Activated CD4-positive, alpha-beta T cell treated with anti-CD3 and anti-CD28 coated beads, Interleukin-2, Interleukin-4, amounts not matched to agents 100 ng/mL and 50 ng/mL, durations not matched to agents 16 hours and 8 hours (primary cell): ENCODE data around the gene UVRAG.

Experiments used
- DNase-seq: peaks from one replicate; pipeline ENCODE4 v3.0.0-alpha.2; 2020; ENCODE audit warnings: low spot score

The UVRAG gene

DNA sequence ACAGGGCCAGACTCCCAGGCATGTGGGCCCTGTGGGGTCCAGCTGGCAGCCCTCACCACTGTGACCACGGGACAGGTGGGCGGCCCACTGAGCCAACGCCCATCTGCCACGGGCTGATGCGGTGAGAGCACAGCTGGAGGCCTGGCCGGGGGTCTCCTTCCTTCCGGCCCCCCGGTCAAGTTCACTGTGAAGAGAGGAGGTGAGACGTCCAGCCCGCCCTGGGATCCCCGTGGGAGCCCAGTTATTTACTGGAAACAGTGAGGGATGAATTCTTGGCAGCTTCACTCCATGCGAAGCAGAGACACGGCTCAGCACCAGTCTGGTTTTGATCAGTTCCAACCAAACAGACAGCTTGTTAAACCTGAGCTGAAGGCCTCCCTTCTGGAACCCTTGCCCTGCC is 352.6 kb downstream of the UVRAG start:
- DNase-seq, result no peak

- no peak for DNase-seq
These were observed 354.5 kb downstream of the UVRAG start for GRCh38 chr11:76169473-76169896.

GRCh38 chr11:76170468-76170867 is 355.5 kb downstream of the UVRAG start:
- no peak for DNase-seq

GRCh38 chr11:76172583-76172982 is 357.6 kb downstream of the UVRAG start:
- no peak for DNase-seq

DNA sequence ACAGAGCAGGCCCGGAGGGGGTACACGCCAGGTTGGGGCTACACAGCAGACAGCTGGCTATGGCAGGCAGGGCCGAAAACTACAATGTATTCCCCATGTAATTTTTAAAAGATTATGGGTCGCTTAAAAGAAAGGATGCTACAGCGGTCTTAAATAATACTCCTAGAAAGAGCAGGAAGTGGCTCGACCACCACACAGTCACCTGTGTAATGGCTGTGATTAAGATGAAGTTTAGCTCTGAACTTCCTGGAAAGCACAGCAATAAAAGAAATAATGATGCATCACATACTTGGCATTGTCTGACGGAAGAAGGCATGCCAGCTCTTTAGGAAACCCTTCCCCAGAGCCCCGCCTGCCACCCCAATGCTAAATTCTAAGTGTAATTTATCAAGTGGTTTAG is 358.7 kb downstream of the UVRAG start:
- no peak for DNase-seq

DNA sequence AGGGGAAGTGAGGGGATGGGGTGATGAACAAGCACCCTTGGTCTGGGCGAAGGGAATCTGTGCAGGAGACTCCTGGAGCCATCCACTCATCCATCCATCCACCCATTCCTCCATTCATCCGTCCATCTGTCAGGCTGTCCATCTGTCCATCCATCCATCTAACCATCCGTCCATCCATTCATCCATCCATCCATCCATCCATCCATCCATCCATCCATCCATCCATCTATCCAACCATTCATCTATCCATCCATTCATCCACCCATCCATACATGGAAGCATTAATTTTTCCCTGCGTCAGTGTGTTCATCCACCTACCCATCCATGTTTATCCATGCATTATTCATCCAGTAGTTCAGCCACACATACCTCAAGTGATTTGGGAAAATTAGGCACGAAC is 359.3 kb downstream of the UVRAG start:
- DNase-seq, result no peak

- no peak for DNase-seq
These were observed 360.8 kb downstream of the UVRAG start for GRCh38 chr11:76175783-76176182.

GRCh38 chr11:76176463-76176862 is 361.5 kb downstream of the UVRAG start:
- DNase-seq, result no peak

- DNase-seq, result no peak
These were observed 362.3 kb downstream of the UVRAG start for GRCh38 chr11:76177250-76177686.

DNA sequence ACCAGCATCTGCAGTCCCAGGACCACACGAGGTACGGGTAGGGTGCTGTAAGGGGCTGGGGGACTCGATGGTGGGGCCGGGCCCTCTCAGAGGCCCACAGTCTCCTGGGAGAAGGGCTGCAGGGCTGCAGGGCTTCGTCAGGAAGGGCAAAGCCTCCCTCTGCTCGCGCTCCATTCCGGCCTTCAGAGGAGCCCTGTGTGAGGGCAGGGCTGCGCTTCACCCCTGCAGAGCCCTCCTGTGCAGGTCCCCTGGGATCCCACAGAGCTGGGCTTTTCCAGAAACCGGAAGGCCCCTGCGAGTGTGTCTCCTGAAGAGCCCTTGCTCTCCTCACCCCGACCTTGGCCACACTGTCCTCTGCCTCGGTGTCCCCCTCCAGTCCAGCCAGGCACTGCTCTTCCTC is 364.1 kb downstream of the UVRAG start:
- no peak for DNase-seq

GRCh38 chr11:76181371-76181770 is 366.4 kb downstream of the UVRAG start:
- no peak for DNase-seq

- no peak for DNase-seq
These were observed 369.6 kb downstream of the UVRAG start for GRCh38 chr11:76184551-76184993.

DNA sequence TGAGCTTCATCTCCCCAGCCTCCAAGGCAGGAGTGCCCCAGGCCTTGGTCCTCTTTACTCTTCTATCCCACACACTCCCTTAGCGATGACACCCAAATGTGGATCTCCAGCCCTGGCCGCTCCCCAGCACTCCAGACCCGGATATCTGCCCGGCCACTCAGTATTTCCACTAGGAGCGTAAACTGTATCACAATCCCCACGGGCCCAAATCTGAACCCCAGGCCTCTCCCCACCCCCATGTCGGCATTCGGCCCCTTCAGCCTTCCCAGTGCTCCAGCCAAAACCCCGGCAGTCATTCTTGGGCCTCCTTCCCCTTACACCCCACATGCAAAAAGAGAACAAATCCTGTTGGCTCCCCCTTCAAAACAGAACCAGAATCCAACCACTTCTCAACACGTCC is 370.5 kb downstream of the UVRAG start:
- no peak for DNase-seq

- no peak for DNase-seq
These were observed 371.0 kb downstream of the UVRAG start for GRCh38 chr11:76185931-76186401.

DNA sequence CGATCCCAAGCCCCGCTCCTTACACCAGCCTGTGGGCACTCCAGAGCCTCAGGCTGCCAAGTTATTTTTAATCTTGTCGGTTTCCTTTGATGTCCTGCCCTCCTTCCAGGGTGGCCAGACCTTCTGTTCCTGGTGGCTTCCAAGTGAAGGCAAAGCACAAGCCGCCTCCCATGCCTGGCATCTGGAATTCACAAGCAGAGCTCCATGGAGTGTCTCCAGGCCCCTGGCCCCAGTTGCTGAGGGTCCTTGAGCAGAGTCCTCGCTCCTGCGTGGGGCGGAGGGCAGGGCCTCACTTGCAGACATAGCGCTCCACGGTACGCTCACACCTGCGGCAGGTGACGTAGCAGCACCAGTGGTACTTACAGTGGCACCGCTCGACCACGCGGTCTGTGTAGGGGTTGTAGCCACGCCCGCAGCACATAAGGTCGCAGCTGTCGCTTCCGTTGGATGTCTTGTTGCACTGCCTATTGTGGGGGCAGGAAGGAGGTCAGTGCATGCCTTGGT is 371.8 kb downstream of the UVRAG start:
- DNase-seq, result no peak

DNA sequence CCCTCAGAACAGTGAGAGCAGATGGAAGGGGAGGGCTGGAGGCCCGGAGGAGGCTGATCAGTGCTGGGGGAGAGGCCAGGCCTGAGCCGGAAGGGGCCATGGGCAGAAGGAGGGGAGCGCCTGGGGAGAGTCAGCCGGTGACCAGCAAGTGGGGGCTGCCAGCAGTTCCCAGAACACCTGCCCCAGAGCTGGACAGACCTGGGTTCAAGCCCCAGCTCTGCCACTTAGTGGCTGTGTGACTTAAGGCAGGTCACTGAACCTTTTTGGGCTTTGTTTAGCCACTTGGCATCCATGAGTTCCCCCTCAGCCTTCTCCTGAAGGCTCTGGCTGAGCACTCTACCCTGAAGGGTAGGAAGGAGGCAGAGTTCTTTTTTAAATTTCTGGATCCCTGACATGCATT is 373.9 kb downstream of the UVRAG start:
- no peak for DNase-seq

DNA sequence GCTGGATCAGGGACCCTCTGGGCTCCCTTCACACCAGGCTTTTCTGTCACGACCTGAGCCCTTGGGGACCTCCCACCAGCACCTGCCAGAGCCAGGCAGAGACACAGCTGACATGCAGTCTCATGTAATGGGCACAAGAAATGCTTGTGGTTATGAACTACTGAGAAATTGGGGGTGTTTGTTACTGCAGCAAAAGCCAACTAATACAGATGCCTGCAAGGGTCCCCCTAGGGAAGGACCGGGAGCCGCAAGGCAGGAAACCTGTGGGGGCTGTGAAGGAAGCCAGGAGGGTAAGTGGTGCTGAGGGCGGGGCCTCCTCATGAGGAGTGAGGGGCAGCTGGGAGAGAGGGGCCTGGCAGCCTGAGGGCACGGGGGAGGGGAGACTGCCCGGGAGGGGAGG is 374.7 kb downstream of the UVRAG start:
- no peak for DNase-seq

DNA sequence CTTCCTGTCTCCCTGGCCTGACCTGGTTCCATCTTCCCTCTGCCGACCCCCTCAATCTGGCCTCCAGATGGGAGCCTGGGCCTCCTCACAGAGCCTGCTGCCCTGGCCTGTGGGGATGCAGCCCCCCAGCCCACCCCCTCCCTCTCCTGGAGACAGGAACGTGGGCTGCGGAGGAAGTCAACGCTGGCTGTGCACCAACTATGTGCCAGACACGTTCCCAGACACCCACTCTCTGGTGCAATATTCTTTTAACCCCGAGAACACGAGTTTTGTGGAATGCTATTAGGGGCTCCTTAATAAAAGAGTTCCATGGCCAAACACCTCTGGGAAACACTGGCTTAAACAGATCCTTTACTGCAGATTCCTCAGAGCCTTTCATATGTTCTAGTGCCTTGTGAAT is 375.4 kb downstream of the UVRAG start:
- DNase-seq, result no peak
